BLaER1 (cell line): ENCODE data around the gene PCCA.
"Not testable (repeated sequence)": the region's sequence is repeated elsewhere in the genome, so short reads cannot be mapped to it uniquely, and the experiment has no call there.

ENCODE experiments used
- H3K27ac ChIP-seq: shearing (Covaris generic); formaldehyde crosslinking; 2 replicates; pipeline ENCODE4 v1.8.1; 2022
- H3K27me3 ChIP-seq: shearing (Covaris generic); formaldehyde crosslinking; 2 replicates; pipeline ENCODE4 v1.8.1; 2022
- H3K36me3 ChIP-seq: shearing (Covaris generic); formaldehyde crosslinking; 2 replicates; pipeline ENCODE4 v1.8.1; 2022
- H3K4me1 ChIP-seq: shearing (Covaris generic); formaldehyde crosslinking; 2 replicates; pipeline ENCODE4 v1.8.1; 2022
- H3K4me2 ChIP-seq: shearing (Covaris generic); formaldehyde crosslinking; 2 replicates; pipeline ENCODE4 v1.8.1; 2022
- H3K4me3 ChIP-seq: shearing (Covaris generic); formaldehyde crosslinking; 2 replicates; pipeline ENCODE4 v1.8.1; 2022
- H3K9ac ChIP-seq: shearing (Covaris generic); formaldehyde crosslinking; 2 replicates; pipeline ENCODE4 v1.8.1; 2022
- H3K9me3 ChIP-seq: shearing (Covaris generic); formaldehyde crosslinking; 2 replicates; pipeline ENCODE4 v1.8.1; 2022
- H4K20me1 ChIP-seq: shearing (Covaris generic); formaldehyde crosslinking; 2 replicates; pipeline ENCODE4 v1.8.1; 2022
- Cebpa-rat ChIP-seq: shearing (Covaris generic); IDR thresholded peaks from 2 replicates; pipeline ENCODE4 v1.8.1; 2022

PCCA gene

GRCh38 chr13:100096526-100096925, 7.6 kb downstream of the PCCA start:
- H3K4me2 ChIP-seq: no peak overlapping the region
- no peaks in the 10 kb centered on the region for H3K9me3 ChIP-seq
- no peak overlapping the region for H3K27ac ChIP-seq
- H3K9ac ChIP-seq: no peak overlapping the region
- TF ChIP-seq Cebpa-rat: no peak
- no peaks in the 10 kb centered on the region for H4K20me1 ChIP-seq
- H3K4me3 ChIP-seq: no peak overlapping the region
- no peaks in the 10 kb centered on the region for H3K27me3 ChIP-seq
- H3K36me3 ChIP-seq: no peaks in the 10 kb centered on the region
- 0 out of 2 replicates have a peak, but pooled peaks cover 4% of the 10 kb centered on the region for H3K4me1 ChIP-seq

GRCh38 chr13:100097821-100098220, 8.9 kb downstream of the PCCA start:
- Histone ChIP-seq H3K4me1 (0 out of 2 replicates have a peak, but pooled peaks cover 4% of the 10 kb centered on the region), H4K20me1 (no peaks in the 10 kb centered on the region), H3K9ac (no peak overlapping the region), H3K4me2 (no peak overlapping the region), H3K36me3 (no peaks in the 10 kb centered on the region), H3K4me3 (no peak overlapping the region), H3K9me3 (no peaks in the 10 kb centered on the region), H3K27ac (no peak overlapping the region), H3K27me3 (no peaks in the 10 kb centered on the region)
- TF ChIP-seq Cebpa-rat: no peak

GRCh38 chr13:100098445-100099116, 9.7 kb downstream of the PCCA start:
- Histone ChIP-seq H3K4me2 (no peak overlapping the region), H3K36me3 (no peaks in the 10 kb centered on the region), H3K4me3 (no peak overlapping the region), H3K27me3 (no peaks in the 10 kb centered on the region), H3K9ac (no peak overlapping the region), H3K27ac (no peak overlapping the region), H3K9me3 (no peaks in the 10 kb centered on the region), H4K20me1 (no peaks in the 10 kb centered on the region), H3K4me1 (0 out of 2 replicates have a peak, but pooled peaks cover 4% of the 10 kb centered on the region)
- TF ChIP-seq Cebpa-rat: no peak

GRCh38 chr13:100099117-100099445, 10.2 kb downstream of the PCCA start:
- H3K9me3 ChIP-seq, H3K4me1 ChIP-seq, H3K27ac ChIP-seq, H4K20me1 ChIP-seq, H3K9ac ChIP-seq, H3K4me2 ChIP-seq, H3K4me3 ChIP-seq, H3K36me3 ChIP-seq, H3K27me3 ChIP-seq: not testable (repeated sequence)

GRCh38 chr13:100100115-100100879, 11.4 kb downstream of the PCCA start:
- H3K4me2 ChIP-seq: no peak overlapping the region
- H3K27ac ChIP-seq: no peak overlapping the region
- H3K36me3 ChIP-seq: peaks cover 6% of the 10 kb centered on the region; the same call in 1 of the 2 replicates
- no peak for TF ChIP-seq Cebpa-rat
- no peak overlapping the region for H3K9ac ChIP-seq
- no peaks in the 10 kb centered on the region for H3K9me3 ChIP-seq
- no peak overlapping the region for H3K4me3 ChIP-seq
- H3K27me3 ChIP-seq: no peaks in the 10 kb centered on the region
- H4K20me1 ChIP-seq: no peaks in the 10 kb centered on the region
- 0 out of 2 replicates have a peak, but pooled peaks cover 4% of the 10 kb centered on the region for H3K4me1 ChIP-seq

- Histone ChIP-seq H3K27me3 (no peaks in the 10 kb centered on the region), H3K4me3 (no peak overlapping the region), H4K20me1 (no peaks in the 10 kb centered on the region), H3K9me3 (no peaks in the 10 kb centered on the region), H3K27ac (no peak overlapping the region), H3K4me1 (no peaks in the 10 kb centered on the region), H3K4me2 (no peak overlapping the region), H3K36me3 (peaks cover 6% of the 10 kb centered on the region; the same call in 1 of the 2 replicates), H3K9ac (no peak overlapping the region)
- no peak for TF ChIP-seq Cebpa-rat
Observed at GRCh38 chr13:100102042-100102441, 13.1 kb downstream of the PCCA start.

- no peaks in the 10 kb centered on the region for H3K27me3 ChIP-seq
- no peaks in the 10 kb centered on the region for H4K20me1 ChIP-seq
- no peak overlapping the region for H3K4me2 ChIP-seq
- H3K9ac ChIP-seq: no peak overlapping the region
- no peaks in the 10 kb centered on the region for H3K9me3 ChIP-seq
- H3K4me1 ChIP-seq: no peaks in the 10 kb centered on the region
- H3K36me3 ChIP-seq: peaks cover 6% of the 10 kb centered on the region; the same call in 1 of the 2 replicates
- no peak overlapping the region for H3K27ac ChIP-seq
- H3K4me3 ChIP-seq: no peak overlapping the region
- no peak for TF ChIP-seq Cebpa-rat
Observed at GRCh38 chr13:100106005-100106404, 17.1 kb downstream of the PCCA start.

- TF ChIP-seq Cebpa-rat: no peak
- Histone ChIP-seq H3K27ac (no peak overlapping the region), H3K4me2 (no peak overlapping the region), H3K9me3 (no peaks in the 10 kb centered on the region), H4K20me1 (no peaks in the 10 kb centered on the region), H3K36me3 (peaks cover 6% of the 10 kb centered on the region; the same call in 1 of the 2 replicates), H3K27me3 (no peaks in the 10 kb centered on the region), H3K4me3 (no peak overlapping the region), H3K9ac (no peak overlapping the region), H3K4me1 (no peaks in the 10 kb centered on the region)
Observed at GRCh38 chr13:100106705-100107104, 17.8 kb downstream of the PCCA start.

- Histone ChIP-seq H3K9me3 (no peaks in the 10 kb centered on the region), H3K36me3 (peaks cover 15% of the 10 kb centered on the region), H3K9ac (no peak overlapping the region), H3K27ac (no peak overlapping the region), H3K4me2 (no peak overlapping the region), H3K27me3 (no peaks in the 10 kb centered on the region), H4K20me1 (no peaks in the 10 kb centered on the region), H3K4me1 (no peaks in the 10 kb centered on the region), H3K4me3 (no peak overlapping the region)
- no peak for TF ChIP-seq Cebpa-rat
Observed at GRCh38 chr13:100108913-100109507, 20.1 kb downstream of the PCCA start.

- no peaks in the 10 kb centered on the region for H3K4me1 ChIP-seq
- H3K9me3 ChIP-seq: no peaks in the 10 kb centered on the region
- no peak for TF ChIP-seq Cebpa-rat
- no peak overlapping the region for H3K4me3 ChIP-seq
- no peaks in the 10 kb centered on the region for H4K20me1 ChIP-seq
- H3K9ac ChIP-seq: no peak overlapping the region
- H3K27me3 ChIP-seq: no peaks in the 10 kb centered on the region
- peaks cover 15% of the 10 kb centered on the region for H3K36me3 ChIP-seq
- H3K4me2 ChIP-seq: no peak overlapping the region
- no peak overlapping the region for H3K27ac ChIP-seq
Observed at GRCh38 chr13:100110269-100110668, 21.4 kb downstream of the PCCA start.
